Measurements from ENCODE around the gene LTBP2.

GRCh38 chr14:74630881-74631690, 19.0 kb upstream of the LTBP2 start:
- TF ChIP-seq REST (IDR thresholded peaks at IDR 0.05; ENCODE audit: low read depth) (no peak), EP300 (IDR thresholded peaks at IDR 0.05; ENCODE audit: borderline replicate concordance) (no peak), YY1 (IDR thresholded peaks at IDR 0.05; ENCODE audit: low read depth) (no peak), RAD21 (IDR thresholded peaks at IDR 0.05; ENCODE audit: low read depth) (no peak), ZBTB7A (IDR thresholded peaks at IDR 0.05; ENCODE audit: low read depth) (no peak), CEBPB (IDR thresholded peaks at IDR 0.05) (no peak), FOXM1 (IDR thresholded peaks at IDR 0.05; ENCODE audit: borderline replicate concordance, low read depth) (no peak), MAX (IDR thresholded peaks at IDR 0.05) (no peak), TAF1 (IDR thresholded peaks at IDR 0.05; ENCODE audit: low read depth) (no peak)
